ENCODE measurements around the gene FUT3.
"Not testable (repeated sequence)": the region's sequence is repeated elsewhere in the genome, so short reads cannot be mapped to it uniquely, and the experiment has no call there.

The FUT3 gene

GRCh38 chr19:5848621-5849020 lies 2.6 kb downstream of the FUT3 start:
- not testable (repeated sequence) for DNase-seq (ENCODE audit: low read depth, low spot score)

GRCh38 chr19:5847846-5848245 lies 3.4 kb downstream of the FUT3 start:
- not testable (repeated sequence) for DNase-seq (ENCODE audit: low read depth, low spot score)

- DNase-seq (ENCODE audit: low read depth, low spot score), result no peak
Observed at GRCh38 chr19:5844456-5845433, 6.5 kb downstream of the FUT3 start.

- no peak for DNase-seq (ENCODE audit: low read depth, low spot score)
Observed at GRCh38 chr19:5843295-5843927, 7.8 kb downstream of the FUT3 start.

DNA sequence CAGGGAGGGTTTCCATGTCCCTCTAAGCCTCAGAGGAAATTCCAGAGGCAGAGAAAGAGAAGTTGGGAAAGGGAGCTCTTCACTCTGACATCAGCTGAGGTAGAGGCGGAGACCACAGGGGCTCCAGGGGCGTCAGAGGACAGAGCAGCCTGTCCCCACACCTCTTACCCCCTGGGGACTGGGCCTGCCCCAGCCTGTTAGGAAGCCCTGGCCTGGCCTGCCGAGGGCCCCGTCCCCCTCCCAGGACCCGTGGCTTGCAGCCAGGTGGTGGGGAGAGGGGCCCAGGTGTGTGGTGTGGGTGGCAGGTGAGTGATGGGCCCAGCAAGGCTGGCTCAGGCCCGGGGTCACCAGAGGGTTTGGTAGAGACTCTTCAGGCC lies 9.5 kb downstream of the FUT3 start:
- not testable (repeated sequence) for DNase-seq (ENCODE audit: low read depth, low spot score)

DNA sequence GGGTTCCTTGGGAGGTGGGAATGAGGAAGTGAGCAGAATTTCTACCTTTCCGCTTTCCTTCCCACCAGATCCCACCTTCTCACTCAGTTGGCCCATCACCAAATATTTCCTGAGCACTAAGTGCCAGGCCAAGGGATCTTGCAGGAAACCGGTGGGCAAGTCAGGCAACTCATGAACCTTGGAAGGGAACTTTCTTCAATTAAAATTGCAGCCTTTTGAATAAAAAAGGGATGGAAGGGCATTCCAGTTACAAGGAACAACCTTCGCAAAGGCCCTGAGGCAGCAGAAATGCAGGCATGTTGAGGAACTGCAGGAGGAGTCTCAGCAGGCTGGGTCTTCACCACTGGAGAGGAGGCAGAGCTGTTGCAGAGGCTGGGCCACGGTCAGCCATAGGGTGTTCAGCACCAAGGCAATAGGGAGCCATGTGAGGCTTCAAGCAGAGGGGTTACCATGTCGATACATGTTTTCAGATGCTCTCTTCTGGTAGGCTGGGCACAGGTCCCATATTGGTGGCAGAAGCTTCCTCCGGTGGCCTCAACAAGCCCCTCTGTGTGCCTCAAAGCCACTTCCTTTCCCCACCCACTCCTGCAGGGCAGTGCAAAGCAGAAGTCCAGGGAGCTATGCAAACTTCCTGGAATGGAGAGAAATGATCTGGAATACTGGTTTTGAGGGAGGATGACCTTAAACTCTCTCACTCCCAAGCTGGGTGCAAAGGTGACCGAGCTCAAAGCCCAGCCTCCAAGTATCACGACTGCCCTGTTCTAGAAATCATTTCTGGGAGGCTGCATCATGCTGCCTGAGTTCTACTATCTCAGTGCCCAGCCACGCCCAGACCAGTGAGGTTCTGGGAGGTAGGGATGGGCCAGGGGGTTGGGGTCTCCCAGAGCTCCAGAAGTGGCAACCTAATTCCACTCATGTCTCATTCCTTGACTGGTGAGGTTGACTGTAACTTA lies 11.9 kb downstream of the FUT3 start, which contains the start of gene FUT6:
Gene FUT6, minus strand, starts transcription at position 638 of the 953 bp plus-strand sequence. CDS start 7,135 bp downstream, outside the sequence.
- DNase-seq (ENCODE audit: low read depth, low spot score), result no peak

DNA sequence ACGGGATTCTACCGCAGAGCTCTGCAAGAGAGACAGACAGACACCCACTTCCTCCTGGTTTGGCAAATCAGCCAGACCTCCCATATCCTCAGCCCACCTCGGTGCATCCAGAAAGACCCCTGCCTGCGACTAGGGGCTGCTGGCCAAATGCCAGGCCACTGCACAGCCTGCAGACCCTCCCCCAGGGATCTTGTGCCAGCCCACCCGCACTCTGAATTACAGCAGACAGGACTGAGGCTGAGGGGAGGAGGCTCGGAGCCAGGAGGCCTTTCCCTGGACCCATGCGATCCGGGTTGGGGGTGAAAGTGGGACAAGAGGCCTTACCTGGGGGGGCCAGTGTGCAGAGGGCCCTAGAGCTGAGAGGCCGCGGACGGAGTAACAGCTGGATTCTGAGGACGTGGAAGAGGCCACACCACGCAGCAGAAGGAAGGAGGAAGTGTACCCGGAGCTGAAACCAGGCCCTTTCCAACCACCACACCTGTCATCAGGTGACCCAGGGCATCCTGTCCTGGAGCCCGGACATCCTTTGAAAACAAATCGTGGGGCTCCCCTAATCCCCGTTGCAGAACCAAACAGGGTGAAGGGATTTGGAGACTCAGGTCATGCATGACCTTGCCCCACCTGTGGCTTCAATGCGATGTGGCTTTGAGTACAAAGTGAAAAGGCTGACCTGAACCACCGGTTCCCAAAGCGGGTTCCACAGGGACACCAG lies 12.7 kb downstream of the FUT3 start:
- no peak for DNase-seq (ENCODE audit: low read depth, low spot score)

DNA sequence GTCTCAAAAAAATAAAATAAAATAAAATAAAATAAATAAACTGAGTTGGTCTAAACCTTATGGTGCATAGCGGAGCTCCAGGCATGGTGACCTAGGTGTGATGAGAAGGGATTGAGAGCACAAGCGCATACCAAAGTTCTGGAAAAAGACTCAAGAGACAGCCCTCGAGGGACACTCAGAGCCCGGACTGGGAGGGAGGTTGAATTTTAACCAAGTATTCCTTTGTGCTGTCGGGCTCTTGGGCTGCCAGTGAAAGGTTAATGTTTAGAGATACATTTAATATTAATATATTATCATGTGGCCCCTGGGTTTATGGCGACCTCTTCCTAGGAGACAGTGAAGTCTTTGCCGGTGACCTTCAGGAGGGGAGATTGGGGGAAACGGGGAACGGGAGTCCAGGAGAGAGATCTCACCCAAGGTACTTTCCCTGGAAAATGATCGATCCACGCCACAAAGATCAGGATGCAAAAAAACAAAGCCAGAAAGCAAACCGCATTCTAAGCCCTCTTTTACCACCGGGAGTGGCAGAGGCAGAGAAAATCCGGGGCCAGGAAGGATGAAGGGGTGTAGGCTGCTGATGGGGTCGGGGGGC lies 13.4 kb downstream of the FUT3 start:
- no peak for DNase-seq (ENCODE audit: low read depth, low spot score)

GRCh38 chr19:5832527-5833216 lies 18.6 kb downstream of the FUT3 start:
- DNase-seq (ENCODE audit: low read depth, low spot score), result no peak

GRCh38 chr19:5832061-5832460 lies 19.2 kb downstream of the FUT3 start:
- no peak for DNase-seq (ENCODE audit: low read depth, low spot score)

- no peak for DNase-seq (ENCODE audit: low read depth, low spot score)
Observed at GRCh38 chr19:5831159-5831558, 20.1 kb downstream of the FUT3 start.

DNA sequence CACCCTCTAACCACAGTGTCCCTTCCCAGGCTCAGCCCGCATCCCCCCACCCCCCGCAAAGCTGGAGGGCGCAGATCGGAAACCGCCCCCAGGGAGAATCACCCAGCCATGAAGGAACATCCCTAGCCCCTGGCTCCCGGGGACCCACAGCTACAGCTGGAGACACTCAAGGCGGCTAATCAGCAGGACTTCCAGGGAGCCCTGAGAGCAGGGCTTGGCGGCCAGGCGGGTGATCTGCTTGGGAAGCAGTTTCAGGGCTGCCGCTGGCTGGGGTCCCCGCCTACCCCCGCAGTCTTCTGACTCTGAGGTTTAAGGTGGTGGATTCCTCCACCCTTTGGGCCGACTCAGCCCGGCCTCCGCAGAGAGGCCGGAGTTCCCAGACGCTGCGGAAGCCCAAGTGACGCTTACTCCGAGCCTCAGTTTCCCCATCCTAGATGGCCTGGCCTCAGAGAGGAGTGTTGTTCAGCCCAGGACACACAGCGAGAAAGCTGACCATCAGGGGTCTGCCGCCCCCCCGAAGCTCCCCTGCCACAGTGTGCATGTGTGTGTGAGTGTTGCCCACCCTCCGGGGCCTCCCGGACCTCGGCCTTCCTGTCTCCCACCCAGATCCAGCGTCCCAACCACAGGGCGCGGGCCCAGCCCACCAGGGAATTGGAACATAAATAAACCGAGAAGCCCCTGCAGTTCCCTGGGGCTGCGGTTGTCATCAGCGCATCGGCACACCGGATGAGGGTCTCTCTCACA lies 21.5 kb downstream of the FUT3 start:
- DNase-seq (ENCODE audit: low read depth, low spot score), result no peak

DNA sequence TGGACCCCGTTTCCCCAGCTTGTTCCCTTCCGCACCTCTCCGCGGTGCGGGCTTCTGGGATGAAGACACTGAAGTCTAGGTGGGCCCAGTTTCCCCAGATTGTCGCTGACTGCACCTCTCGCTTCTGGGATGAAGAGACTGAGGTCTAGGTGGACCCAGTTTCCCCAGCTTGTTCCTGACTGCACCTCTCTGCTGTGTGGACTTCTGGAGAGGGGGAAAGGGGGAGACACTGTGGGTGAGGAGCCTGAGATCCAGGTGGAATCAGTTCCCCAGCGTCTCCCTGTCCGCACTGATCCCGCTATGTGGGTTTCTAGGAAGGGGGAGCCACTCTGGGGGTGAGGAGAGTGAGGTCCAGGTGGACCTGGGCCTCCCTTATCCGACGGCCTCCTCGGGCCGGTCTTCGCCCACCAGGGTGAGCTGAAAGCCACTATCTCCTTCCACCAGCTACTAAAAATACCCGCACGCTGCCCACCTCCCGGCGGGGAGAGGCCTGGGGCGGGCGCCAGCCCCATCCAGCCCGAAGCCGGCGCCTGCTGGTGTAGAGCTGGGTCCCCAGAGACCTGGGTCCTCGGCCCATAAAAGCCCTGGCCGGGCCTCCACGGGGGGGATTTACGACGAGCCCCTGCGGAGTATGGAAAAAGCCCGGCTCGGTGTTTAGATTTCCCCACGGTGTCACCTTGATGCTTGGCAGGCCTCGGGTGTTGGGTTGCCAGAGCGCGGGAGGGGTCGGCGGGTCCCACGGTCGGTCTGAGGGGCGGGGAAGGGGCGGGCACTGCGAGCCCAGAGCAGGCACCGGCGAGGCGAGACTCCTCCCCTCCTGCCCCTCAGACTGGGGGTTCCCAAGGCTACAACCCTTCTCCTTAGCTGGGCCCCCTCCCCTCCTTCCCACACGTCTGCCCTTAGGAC lies 22.3 kb downstream of the FUT3 start:
- peak; percentile 84 for DNase-seq (ENCODE audit: low read depth, low spot score)

GRCh38 chr19:5827891-5828660 lies 23.2 kb downstream of the FUT3 start:
- DNase-seq (ENCODE audit: low read depth, low spot score), result peak; percentile 98

- no peak for DNase-seq (ENCODE audit: low read depth, low spot score)
Observed at GRCh38 chr19:5827342-5827890, 23.8 kb downstream of the FUT3 start.

GRCh38 chr19:5826531-5827341 lies 24.5 kb downstream of the FUT3 start:
- DNase-seq (ENCODE audit: low read depth, low spot score), result peak; percentile 86

All from ELF-1 (cell line).